ENCODE results near the gene ASTN1.

The ASTN1 gene

DNA sequence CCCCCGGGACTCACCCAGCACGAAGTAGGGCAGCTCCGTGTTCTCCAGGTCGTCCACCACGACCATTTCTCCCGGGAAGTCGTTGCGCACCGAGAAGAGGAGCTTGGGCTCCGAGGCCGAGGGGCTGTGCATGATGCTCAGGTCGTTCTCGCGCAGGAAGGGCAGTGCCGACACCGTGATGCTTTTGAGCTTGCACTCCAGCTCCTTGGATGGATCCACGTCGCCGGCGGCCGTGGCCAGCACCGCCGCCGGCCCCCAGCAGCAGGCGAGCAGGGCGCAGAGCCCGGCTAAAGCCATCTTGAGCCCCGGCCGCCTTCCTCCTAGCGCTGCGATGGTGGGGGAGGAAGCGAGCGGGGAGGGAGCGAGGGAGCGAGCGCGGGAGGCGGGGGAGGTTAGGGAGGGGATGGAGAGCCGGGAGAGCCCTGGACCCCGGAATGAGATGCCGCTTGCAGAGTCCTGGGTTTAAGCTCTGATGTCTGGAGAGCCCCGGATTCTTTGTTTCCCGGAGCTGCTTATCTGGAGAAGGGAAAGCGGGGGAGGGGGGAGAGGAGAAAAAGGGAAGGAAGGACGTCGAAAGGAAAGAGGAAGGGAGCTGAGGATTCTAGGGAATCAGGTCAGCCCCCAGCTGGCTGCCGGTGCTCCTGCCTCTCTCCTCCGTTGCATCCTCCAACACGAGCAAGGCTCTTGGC, at the start of gene ASTN1:
TSS of gene ASTN1 (minus strand) at position 333 of the 689 bp plus-strand sequence. CDS start at position 297, 36 bp downstream.
- DNase-seq: no peak

DNA sequence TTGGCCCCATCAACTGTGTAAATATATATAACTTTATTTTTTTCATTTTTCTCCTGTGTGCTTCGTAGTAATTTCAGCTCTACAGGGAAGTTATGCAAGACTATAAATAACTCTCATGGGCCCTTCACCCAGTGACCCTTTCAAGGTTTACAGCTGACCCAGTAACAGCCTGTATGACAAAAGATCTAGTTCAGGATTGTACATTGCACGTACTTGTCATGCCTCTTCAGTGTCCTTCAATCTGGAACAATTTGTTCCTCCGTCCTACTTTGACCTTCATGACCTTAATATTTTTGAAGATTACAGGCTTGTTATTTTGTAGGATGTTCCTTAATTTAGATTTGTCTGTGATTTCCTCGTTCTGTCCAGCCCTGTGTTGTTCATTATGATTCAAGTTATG, 46.7 kb upstream of the ASTN1 start:
- no peak for DNase-seq

DNA sequence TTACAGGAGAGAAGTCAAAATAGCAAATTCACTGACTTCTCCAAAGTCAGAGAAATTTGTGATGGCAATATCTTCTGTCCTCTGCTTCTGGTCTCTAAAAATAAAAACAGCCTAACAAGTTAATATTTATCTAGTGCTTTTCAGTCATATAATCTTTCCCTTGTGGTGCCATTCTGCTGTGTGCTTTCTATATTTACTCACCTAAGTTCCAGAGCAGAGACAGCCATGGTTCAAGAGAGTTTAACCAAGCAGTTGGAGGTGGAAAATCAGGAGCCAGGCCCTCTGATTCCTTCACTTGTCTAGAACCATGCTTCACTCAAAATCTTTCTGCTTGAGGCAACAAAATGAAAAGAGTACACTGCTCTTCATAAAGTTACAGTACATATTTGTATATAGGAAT, 45.6 kb upstream of the ASTN1 start:
- DNase-seq: no peak

DNA sequence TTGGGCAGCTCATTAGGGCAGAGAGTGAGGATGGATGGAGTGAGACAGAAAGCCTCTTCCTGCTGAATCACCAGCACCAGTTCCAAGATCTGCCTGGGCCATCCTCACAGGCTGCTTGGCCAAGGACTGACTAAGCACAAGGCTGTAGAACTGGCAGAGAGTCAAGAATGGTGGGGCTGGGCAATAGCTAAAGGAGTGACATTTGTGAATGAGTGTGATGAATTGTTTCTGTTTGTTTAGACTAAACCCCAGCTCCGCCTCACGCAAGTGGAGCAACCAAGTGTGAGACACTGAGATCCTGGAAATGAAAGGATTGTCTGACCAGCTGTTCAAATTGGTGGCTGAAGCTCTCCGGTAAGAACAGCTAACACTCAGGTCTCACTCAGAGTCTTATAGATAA, 44.8 kb upstream of the ASTN1 start:
- DNase-seq: peak; percentile 55

DNA sequence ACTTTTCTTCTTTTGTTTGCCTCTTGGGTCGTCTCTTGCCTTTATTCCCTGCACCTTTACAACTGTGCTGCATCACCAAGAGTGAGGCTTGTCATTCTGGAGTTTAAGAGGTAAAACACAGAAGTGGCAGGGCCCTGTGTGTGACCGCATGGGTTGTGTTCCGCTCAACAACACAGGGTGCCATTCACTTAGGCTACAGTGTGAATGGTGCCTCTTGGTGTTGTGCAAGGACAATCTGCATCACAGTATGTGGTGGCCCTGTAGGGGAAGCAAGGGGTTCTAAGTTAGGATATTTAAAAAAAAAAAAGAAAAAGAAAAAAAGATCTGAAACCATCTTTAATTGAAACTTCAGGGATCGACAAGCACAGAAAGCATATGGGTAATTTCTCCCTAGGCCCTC, 44.4 kb upstream of the ASTN1 start:
- no peak for DNase-seq

DNA sequence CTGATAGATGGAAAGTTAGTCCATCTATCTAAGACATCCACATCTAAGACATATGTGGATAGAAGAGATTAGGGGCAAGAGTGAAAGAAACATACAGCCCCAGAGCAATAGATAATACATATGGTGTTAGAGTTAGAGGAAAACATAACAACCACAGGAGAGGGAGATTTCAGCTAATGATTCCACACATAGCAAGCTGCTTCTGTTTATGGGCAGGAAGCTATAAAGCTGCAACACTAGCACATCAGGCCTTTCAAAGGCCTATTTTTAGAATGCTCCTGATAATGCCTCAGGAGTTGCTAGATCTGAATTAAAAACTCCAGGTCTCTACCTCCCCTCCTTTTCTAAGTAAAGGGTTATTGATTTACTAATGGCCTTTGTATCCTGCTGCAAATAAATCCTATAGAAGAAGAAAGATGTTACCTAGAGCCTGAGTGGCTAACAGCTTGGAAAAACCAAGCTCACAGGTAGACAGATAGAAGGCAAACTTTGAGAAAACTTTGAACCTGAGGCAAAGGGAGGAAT, 42.4 kb upstream of the ASTN1 start:
- no peak for DNase-seq

DNA sequence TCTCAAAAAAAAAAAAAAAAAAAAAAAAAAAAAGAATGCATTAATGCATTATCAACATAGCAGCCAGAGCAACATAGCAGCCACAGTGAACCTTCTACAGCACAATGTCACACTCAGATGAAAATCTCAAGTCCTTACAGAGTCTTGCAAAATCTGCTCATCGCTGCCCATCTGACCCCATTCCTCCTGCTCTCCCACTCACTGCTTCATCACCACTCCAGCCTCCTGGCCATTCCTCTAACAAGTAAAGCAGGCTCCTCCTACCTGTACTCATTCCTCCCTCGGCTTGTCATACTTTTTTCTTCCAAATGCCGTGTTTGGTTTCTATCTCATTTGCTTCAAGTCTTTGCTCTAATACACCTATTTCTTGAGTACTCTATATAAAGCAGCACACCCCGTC, 35.8 kb upstream of the ASTN1 start:
- no peak for DNase-seq

DNA sequence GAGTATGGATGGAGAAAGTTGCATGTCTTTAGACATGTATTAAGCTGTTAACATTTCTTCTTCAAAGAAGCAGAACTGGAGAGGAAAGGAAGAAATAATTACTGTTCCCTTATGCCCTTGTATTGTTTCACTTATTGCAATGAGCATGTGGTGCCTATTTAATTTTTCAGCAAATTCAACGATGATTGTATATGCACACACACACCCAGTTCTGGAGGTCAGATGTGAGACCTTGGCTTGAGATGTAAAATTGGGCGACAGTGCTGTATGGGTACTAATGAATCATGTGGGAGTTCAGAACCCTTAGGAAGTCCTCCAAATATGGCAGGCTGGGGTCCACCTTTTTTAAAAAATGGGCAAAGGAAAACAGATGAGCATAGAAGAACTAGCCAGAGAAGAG, 33.7 kb upstream of the ASTN1 start:
- DNase-seq: no peak

DNA sequence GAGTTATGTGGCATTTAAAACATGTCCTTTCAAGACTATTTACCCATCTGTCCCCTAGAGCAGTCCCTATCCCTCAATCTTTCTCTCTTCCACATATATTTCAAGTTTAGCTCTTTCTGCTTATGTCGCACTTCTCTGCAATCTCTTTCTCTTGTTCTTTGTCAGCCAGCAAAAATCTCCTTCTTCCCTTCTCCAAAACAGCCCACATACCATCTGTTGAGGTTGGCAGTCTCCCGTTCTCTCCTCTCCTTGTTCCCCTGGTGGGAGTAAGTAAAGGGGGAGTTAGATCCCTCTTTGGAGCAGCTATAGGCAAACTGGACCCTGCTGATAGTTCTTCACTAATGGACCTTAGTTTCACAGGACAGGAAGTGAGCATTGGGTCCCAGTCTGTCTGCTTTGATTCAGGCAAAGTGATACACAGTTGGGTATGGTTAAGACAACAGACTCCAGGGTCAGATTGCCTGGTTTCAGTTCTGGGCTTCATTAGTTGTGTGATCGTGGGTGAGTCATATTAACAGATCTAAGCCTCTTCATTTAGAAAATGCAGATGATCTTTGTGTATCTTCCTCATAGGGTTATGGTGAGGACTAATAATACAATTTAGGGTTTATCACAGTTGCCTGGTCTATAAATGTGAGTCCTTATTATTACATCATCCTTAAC, 25.9 kb upstream of the ASTN1 start:
- DNase-seq: no peak

DNA sequence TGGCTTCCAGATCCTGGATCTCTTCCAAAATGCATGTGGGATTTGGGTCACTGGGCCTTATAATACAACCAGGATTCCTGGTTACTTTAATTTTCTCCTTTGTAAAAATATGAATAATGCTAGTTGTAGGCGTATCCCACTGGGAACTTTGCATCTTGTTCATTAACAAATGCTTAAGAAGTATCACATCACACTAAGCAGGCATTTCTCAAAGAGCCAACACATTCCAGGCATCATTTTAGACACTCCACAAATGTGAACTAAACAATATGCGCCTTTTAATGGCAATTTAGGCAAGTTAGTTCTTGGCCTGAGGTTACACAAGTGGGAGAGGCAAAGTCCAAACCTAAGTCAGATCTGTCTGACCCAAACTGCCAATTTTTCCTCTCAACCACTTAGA, 22.1 kb upstream of the ASTN1 start:
- DNase-seq: no peak

DNA sequence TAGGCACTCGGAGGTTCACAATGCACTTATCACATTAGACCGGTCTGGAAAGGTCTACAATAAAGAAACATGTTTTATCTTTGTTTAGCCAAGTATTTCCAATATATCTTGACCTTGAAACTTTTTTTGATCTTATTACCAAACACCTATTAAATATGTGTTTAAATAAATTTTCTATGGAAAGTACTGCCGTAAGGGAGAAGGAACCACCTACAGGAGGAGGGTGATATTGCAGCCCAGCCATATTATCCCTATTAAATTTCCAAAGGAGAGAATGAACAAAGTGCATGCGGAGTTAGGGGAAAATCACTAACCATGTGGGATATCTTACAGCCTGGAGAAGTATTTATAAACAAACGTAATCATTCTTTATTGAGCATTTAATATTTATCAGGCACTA, 20.7 kb upstream of the ASTN1 start:
- no peak for DNase-seq

DNA sequence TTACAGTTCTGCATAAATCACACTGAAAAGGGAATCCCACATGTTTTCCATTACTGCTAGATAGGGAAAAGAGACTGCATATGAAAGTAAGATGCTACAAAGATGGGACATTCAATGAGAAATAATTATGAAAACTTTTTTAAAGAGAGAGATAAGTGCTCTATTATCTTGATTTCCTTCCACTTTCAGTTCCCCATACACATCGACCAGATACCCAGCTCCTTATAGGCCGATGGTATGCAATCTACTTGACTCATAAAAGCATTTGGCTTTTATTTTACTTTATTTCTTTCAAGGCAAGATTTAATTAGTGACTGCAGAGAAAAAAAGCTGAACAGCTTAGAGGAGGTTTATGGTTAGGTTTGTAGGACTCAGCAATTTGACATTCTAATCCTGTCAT, 19.3 kb upstream of the ASTN1 start:
- DNase-seq: no peak

DNA sequence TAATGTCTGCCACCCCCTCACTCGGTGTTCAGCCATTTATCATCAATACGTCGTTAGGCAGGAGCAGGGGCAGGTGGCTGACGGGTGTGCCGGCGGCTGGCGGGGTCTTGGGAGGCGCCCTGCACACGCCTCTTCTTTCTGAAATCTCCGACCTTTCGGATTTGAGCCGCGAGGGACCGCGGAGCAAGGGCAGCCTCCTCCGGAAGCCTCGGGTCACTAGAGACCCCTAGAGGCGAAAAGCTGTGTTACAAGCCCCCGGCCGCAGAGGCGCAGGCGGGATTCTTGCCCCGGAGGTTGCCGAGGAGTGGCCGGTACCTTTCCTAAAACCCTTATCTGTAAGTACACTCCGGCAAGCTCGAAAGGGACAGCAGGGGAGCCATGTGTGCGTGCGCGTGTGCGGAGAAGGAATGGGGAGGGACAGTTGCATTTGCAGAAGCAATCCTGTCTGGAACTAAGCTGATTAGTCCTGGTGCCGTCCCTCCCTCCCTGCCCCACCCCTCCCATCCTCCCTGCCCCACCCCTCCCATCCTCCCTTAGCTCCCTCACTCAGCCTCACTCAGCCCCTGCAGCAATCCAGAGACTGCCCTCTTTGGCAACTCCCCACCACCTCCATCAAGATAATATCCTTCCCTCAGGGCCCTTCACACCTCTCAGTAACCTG, 17.2 kb upstream of the ASTN1 start:
- DNase-seq: peak; percentile 5

DNA sequence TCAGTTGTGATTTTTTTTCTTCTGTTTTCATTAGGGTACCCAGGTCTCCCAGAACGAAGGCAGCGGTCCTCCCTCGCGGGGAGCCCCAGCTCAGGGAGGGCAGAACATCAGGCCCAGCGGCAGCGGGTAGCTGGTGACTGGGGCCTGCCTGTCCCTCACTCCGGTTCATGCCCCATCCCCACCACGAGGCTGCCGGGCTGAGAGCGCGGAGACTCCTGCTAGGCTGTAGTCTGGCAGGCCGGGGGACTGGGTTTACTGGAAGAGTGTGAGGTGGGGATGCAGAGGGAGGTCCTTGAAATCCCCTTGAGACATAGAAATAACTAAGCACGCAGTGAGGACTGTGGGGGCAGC, 16.7 kb upstream of the ASTN1 start:
- no peak for DNase-seq

DNA sequence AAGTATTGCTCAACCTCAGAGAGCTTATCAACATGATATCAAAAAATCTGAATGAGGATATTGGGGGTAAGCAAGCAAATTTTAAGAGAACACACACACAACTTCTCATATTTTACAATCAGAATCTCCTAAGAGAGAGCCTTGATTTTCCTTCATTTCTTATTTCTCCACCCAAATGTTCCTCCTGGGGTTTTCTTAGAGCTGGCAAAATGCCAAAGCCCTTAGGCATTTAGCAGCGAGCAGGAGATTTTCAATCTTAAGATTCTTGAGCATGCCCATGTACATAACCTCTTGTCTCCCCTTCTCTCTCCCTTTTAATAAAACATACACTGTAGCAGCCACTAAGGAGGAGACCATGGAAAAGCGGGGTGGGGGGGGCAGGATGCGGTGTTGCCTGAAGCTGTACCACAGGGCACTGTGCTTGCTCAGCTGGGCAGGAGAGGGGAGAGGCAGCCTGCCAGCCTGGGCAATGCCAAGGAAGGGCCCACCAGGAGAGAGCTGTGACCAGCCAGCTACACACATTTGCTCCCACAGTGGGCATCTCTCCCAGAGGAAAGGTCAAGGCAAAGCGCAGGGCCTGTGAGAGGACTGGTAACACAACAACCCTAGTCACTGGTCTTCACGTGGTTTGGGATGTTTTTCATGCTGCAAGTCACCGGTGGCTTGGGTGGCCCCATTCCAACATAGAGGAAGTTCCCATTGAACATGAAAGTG, 10.6 kb upstream of the ASTN1 start:
- DNase-seq: no peak

DNA sequence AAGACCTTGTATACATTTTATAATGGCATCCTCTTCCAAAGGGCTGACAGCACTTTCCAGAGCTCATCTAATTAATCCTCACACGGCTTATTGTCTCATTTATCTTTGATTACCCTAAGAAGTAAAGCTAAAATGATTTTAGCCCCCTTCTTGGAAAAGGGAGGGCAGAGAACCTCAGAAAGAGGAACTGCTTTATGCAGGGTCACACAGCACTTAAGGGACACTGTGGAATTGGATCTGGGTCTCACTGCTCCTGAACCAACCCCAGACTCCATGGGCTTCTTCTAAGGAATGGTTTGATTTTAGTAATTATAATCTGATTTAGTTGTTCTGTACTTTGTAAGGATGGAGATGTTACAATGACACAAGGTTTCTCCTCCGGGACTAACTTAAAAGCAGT, 9.5 kb upstream of the ASTN1 start:
- DNase-seq: no peak

DNA sequence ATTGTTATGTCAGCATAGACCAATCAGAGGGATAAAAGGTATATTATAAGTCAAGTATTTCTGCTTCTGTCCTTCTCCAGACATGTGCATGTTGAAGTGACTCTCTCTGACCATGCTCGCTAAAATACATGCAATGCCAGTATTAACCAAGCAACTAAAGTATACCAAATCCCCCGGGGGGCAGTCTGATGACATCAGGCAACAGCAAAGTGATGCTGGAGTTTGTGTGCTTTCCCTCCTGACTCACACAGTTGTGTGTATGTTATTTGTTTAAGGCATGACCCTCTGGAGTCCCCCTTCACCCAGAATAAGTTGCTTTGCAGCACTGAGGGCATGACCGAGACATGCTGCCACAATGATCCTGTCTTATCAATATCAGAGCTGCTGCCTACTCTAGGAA, 8.4 kb upstream of the ASTN1 start:
- DNase-seq: no peak

DNA sequence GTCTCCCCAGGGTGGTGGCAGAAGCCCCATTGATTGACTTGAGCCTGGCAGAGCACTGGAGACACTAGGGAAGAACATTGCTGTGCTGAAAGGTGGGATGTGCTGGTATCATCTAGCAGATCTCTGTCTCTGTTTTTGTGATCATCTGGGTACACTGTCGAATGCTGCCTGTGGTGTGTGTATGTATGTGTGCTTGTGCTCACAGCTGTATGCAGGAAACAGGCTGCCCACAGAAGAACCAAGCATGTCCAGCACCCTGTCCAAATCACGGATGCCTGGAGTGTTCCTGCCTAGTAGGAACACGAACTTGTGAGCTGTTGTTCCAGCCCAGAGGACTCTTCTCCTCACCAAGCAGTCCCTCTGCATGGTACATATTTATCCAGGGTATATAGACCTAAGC, 7.8 kb upstream of the ASTN1 start:
- DNase-seq: no peak

DNA sequence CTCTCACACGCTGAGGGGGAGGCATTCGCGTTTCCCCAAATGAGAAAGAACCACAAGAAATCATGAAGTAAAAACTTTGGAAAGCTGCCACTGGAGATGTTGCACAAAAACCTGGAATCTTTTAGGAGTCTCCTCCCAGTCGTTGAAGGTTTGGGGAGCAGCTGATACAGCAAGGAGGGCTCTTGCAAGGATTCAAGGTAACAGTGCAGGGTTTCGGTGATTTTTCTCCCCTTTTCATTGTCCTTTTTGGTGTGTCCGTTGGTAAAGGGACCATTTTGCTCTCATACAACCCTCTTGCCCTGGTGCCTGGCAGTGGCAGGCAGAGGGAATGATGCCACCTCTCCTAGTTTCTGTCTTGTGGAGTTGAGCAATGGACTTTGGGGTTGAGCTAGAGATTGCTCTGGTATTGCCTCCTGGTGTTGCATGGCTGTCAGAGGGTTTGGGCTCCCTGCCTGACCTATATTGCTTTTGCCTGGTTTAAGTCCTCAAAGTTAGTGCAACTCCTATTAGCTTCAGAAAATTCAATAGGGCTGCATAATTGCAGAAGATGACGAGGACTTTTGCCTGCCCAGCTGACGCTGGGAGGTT, 7.1 kb upstream of the ASTN1 start:
- DNase-seq: no peak

DNA sequence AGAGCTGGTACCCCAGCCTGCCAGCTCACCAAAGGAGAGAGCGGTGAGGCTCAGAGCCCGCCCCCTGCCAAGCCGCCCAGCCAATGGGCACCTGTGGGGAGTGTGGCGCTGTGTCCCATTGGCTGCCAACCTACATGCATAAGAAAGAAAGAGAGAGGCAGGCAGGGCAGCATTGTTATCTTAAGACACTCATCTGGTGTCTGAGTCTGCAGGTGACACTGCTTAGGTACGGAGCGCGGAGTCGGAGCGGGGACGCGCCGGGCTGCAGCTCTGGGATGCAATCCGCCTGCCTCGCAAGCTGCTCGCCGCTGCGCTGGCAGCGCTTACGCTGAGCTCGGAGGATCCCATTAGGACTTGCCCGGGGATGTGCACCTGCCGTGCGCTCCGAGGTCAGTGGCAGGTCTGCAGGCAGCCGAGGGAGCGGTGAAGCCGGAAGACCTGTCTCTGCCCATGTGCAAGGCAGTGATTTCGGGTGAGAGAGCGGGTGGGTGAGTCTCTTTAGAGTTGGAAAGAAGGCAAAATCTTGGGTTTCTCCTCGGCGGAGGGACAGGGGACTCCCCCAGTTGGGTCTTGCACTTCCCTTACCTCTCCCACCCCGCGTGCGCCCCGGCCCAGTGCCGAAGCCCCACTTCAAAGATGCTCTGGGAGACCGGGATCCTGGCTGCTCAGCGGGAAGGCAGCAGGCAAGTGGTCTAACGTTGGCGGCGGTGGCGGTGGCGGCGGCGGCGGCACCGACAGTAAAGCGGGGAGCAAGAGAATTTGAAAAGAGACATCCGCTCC, 6.4 kb upstream of the ASTN1 start, which contains the start of gene BRINP2:
TSS of gene BRINP2 (plus strand) at position 203 of the 780 bp plus-strand sequence. CDS start 58,919 bp downstream, outside the sequence.
- no peak for DNase-seq

DNA sequence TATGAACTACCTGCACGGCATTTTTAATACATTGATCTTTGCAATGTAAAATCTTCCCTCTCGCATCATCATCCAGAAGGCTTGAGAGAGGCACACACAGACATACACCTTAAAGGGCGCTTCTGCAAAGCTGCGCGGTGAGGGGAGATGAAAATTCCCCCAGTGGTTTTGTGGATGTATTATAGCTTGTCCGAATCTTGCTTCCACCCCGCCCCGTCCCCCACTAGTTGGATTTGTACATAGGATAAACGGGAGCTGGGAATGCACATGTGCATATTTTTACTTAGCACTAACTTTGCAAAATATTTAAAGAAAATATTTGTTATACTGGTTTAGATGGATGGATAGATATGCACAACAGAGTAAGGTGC, 542 bp upstream of the ASTN1 start:
- no peak for DNase-seq

DNA sequence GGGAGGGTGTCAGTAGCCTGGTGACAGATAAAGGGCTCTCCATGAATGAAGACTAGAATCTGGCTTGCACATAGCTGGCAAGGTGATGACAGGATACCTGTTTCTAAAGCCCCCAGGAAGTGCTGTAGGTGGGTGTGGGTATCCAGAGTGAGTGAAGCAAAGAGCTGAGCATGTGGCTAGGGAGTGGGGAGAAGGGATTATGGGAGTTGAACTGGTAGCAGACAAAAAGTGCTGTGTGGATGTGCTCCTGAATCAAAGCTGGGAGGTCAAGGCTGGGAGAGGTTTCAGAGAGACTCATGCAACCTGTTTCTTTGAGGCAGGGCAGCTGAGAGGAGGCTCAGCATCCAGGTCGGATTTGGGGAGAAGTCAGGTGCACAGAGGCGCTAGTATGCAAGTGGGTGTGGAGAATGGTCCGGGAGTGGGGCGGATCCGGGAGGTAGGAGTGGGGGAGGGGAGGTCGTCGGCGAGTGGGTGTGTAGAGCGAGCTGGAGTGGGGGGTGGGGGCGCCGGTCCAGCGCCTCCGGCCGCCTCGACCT, 600 bp downstream of the ASTN1 start:
- no peak for DNase-seq

Measured in NCI-H2029 treated with DMSO at 0.1 percent for 48 hours (cell line).